K562 (cell line): ENCODE results near the gene SMIM35. TPM values are rescaled to one million over a fixed set of nuclear protein-coding genes. Genes with fewer than 3 reads are reported as not detected.
A peak's percentile ranks its signal among the peaks of the same experiment; 100 is the strongest.

Experiments
- MTF1 ChIP-seq: fragments of 250-450 bp; sonication (Bioruptor Pico); IDR thresholded peaks from 2 replicates; pipeline ENCODE4 v1.9.0; 2021; ENCODE audit warnings: moderate library complexity, mild to moderate bottlenecking, inconsistent platforms, borderline replicate concordance
- RBM14 ChIP-seq: fragments of 200-400 bp; formaldehyde crosslinking; IDR thresholded peaks from 2 replicates; pipeline ENCODE4 v1.6.1; 2018; ENCODE audit warnings: low read depth, mild to moderate bottlenecking, low read length, moderate library complexity, borderline replicate concordance; ENCODE audit not compliant: insufficient read depth
- TAL1 ChIP-seq: fragments of 450-650 bp; IDR thresholded peaks from 2 replicates; pipeline ENCODE4 v1.6.1; 2016; ENCODE audit warnings: mild to moderate bottlenecking
- TRIM28 ChIP-seq: fragments of 450-650 bp; IDR thresholded peaks from 2 replicates; pipeline ENCODE4 v1.6.1; 2017
- ZNF133 ChIP-seq: fragments of 250-450 bp; sonication (Bioruptor Pico); IDR thresholded peaks from 2 replicates; pipeline ENCODE4 v1.4.0; 2020; ENCODE audit warnings: mild to moderate bottlenecking
- polyA plus RNA-seq, 8 experiments: library from polyadenylated mRNA; depleted of rRNA in 4 of 8; stranded (reverse) in 5 of 8; unstranded in 3 of 8; fragments of >200 nt; fragmentation: Nextera tagmentation in 2 of 8; fragmentation: Illumina TruSeq in 1 of 8; extraction: Ambion mirVana in 2 of 8; extraction: Trizol in 1 of 8; gene quantifications; 2 replicates each; pipeline versions ENCODE4 v1.2.1 to v1.2.3, GENCODE V29; 2011 to 2014; ENCODE audit warnings: inconsistent platforms in 1 of 8, missing spikeins in 1 of 8
- total RNA-seq, 7 experiments: library from RNA; depleted of rRNA in 6 of 7; stranded (reverse); fragments of >200 nt in 6 of 7; fragmentation: Illumina TruSeq in 2 of 7; extraction: Trizol in 2 of 7; gene quantifications; 2 replicates each; pipeline versions ENCODE4 v1.2.1 to v1.2.3, GENCODE V29; 2011 to 2021; ENCODE audit warnings: low replicate concordance in 1 of 7
- TF ChIP-seq, protein P1 (sequence below): fragments of 450-650 bp; IDR thresholded peaks from 2 replicates; pipeline ENCODE4 v1.6.1; 2017; ENCODE audit warnings: antibody characterized with exemption, mild to moderate bottlenecking
- TF ChIP-seq, protein P2 (sequence below), 2 experiments: fragments of 450-650 bp in 1 of 2; IDR thresholded peaks; 2 replicates each; pipeline ENCODE4 v1.6.1; 2011 to 2017; ENCODE audit warnings: low read depth in 2 of 2, antibody characterized with exemption in 1 of 2, borderline replicate concordance in 1 of 2, low read length in 1 of 2, mild to moderate bottlenecking in 1 of 2, mixed read lengths in 1 of 2; ENCODE audit not compliant: control insufficient read depth in 1 of 2
- TF ChIP-seq, protein P3 (sequence below): sonication (generic); formaldehyde crosslinking; IDR thresholded peaks from 2 replicates; pipeline ENCODE4 v1.4.0; 2020; ENCODE audit warnings: mild to moderate bottlenecking, missing genetic modification reagents

SMIM35 gene
- total and polyA plus RNA-seq, 9 of the 15 experiments (the other 6 are each of a cell fraction or from before 2014, with no cell fraction given): 0.03 TPM; not detected in 7

GRCh38 chr11:118012083-118012669 is 74.6 kb downstream of the SMIM35 start (continued):
- TF ChIP-seq, protein P1, sequence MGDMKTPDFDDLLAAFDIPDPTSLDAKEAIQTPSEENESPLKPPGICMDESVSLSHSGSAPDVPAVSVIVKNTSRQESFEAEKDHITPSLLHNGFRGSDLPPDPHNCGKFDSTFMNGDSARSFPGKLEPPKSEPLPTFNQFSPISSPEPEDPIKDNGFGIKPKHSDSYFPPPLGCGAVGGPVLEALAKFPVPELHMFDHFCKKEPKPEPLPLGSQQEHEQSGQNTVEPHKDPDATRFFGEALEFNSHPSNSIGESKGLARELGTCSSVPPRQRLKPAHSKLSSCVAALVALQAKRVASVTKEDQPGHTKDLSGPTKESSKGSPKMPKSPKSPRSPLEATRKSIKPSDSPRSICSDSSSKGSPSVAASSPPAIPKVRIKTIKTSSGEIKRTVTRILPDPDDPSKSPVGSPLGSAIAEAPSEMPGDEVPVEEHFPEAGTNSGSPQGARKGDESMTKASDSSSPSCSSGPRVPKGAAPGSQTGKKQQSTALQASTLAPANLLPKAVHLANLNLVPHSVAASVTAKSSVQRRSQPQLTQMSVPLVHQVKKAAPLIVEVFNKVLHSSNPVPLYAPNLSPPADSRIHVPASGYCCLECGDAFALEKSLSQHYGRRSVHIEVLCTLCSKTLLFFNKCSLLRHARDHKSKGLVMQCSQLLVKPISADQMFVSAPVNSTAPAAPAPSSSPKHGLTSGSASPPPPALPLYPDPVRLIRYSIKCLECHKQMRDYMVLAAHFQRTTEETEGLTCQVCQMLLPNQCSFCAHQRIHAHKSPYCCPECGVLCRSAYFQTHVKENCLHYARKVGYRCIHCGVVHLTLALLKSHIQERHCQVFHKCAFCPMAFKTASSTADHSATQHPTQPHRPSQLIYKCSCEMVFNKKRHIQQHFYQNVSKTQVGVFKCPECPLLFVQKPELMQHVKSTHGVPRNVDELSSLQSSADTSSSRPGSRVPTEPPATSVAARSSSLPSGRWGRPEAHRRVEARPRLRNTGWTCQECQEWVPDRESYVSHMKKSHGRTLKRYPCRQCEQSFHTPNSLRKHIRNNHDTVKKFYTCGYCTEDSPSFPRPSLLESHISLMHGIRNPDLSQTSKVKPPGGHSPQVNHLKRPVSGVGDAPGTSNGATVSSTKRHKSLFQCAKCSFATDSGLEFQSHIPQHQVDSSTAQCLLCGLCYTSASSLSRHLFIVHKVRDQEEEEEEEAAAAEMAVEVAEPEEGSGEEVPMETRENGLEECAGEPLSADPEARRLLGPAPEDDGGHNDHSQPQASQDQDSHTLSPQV: peak; percentile 94
- peak; percentile 62 for TF ChIP-seq TAL1
- no peak for TF ChIP-seq TRIM28
- TF ChIP-seq RBM14: no peak
- TF ChIP-seq MTF1: no peak
- TF ChIP-seq, protein P2, sequence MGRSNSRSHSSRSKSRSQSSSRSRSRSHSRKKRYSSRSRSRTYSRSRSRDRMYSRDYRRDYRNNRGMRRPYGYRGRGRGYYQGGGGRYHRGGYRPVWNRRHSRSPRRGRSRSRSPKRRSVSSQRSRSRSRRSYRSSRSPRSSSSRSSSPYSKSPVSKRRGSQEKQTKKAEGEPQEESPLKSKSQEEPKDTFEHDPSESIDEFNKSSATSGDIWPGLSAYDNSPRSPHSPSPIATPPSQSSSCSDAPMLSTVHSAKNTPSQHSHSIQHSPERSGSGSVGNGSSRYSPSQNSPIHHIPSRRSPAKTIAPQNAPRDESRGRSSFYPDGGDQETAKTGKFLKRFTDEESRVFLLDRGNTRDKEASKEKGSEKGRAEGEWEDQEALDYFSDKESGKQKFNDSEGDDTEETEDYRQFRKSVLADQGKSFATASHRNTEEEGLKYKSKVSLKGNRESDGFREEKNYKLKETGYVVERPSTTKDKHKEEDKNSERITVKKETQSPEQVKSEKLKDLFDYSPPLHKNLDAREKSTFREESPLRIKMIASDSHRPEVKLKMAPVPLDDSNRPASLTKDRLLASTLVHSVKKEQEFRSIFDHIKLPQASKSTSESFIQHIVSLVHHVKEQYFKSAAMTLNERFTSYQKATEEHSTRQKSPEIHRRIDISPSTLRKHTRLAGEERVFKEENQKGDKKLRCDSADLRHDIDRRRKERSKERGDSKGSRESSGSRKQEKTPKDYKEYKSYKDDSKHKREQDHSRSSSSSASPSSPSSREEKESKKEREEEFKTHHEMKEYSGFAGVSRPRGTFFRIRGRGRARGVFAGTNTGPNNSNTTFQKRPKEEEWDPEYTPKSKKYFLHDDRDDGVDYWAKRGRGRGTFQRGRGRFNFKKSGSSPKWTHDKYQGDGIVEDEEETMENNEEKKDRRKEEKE (IDR thresholded peaks at IDR 0.05; ENCODE audit: borderline replicate concordance in 1 of 2, control insufficient read depth in 1 of 2, low read depth in 2 of 2, low read length in 1 of 2): no peak
- no peak for TF ChIP-seq ZNF133 (CRISPR knock-in tag)
- TF ChIP-seq, protein P3, sequence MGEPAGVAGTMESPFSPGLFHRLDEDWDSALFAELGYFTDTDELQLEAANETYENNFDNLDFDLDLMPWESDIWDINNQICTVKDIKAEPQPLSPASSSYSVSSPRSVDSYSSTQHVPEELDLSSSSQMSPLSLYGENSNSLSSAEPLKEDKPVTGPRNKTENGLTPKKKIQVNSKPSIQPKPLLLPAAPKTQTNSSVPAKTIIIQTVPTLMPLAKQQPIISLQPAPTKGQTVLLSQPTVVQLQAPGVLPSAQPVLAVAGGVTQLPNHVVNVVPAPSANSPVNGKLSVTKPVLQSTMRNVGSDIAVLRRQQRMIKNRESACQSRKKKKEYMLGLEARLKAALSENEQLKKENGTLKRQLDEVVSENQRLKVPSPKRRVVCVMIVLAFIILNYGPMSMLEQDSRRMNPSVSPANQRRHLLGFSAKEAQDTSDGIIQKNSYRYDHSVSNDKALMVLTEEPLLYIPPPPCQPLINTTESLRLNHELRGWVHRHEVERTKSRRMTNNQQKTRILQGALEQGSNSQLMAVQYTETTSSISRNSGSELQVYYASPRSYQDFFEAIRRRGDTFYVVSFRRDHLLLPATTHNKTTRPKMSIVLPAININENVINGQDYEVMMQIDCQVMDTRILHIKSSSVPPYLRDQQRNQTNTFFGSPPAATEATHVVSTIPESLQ (CRISPR knock-in tag): peak; percentile 77; the same call in 1 of the 2 replicates
